ENCODE measurements around the gene TMEM95.

TMEM95 gene, protein sequence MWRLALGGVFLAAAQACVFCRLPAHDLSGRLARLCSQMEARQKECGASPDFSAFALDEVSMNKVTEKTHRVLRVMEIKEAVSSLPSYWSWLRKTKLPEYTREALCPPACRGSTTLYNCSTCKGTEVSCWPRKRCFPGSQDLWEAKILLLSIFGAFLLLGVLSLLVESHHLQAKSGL

DNA sequence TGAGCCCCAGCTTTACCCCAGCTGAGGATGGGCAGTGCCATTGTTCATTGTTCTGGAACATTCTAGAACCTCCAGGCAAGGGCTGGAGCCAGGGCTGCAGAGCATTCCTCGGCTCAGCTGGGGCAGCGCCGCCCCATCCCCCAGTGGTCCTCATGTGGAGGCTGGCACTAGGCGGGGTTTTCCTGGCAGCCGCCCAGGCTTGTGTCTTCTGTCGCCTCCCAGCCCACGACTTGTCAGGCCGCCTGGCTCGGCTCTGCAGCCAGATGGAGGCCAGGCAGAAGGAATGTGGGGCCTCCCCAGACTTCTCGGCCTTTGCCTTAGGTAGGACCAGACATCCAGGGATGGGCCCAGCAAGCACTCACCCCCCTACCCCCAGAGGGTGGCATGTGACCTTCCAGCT, at the start of gene TMEM95:
TMEM95 (plus strand) TSS at position 104 of the 400 bp plus-strand sequence; CDS start at position 153, 49 bp downstream.
- no peak for DNase-seq (ENCODE audit: low read depth in 2 of 2, low spot score in 1 of 2)

DNA sequence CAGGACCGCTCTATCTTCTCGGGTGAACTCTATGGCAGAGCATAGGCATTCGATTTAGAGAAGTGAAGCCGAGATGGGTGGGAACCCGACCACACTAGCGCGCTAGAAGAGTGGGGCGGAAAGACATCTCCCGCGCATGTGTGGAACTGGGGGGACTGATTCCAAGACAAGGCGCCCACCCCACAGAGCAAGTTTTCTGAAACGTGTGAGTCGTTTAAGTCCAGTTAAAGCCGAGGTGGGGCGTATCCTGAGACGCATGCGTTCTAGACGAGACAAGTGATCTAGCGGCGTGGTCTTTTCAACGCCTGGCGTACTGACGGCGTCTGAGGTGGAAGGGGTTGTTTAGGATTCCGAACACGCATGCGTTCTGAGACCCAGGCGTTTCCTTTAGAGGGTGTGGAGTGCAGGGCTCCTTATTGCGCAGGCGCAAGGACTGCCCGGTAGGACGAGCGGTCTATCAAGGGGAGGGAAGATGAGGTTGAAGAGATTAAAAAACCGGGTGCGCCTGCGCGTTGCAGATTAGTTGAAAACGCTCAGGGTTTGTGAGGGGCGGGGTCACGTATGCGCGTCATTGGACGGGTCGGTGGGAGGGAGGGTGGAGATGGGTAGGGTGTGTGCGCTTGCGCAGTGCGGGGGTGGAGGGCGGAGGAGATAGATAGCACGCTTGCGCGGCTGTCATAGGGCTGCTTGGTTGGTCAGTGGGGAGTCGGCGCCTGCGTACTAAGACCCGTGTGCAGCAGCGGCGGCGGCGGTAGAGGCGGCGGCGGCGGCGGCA, 47.9 kb upstream of the TMEM95 start, which contains the start of gene EIF5A:
EIF5A (plus strand) TSS at position 718 of the 775 bp plus-strand sequence. CDS start 2,008 bp downstream, outside the sequence.
- DNase-seq (ENCODE audit: low read depth in 2 of 2, low spot score in 1 of 2) = peak; percentile 100

DNA sequence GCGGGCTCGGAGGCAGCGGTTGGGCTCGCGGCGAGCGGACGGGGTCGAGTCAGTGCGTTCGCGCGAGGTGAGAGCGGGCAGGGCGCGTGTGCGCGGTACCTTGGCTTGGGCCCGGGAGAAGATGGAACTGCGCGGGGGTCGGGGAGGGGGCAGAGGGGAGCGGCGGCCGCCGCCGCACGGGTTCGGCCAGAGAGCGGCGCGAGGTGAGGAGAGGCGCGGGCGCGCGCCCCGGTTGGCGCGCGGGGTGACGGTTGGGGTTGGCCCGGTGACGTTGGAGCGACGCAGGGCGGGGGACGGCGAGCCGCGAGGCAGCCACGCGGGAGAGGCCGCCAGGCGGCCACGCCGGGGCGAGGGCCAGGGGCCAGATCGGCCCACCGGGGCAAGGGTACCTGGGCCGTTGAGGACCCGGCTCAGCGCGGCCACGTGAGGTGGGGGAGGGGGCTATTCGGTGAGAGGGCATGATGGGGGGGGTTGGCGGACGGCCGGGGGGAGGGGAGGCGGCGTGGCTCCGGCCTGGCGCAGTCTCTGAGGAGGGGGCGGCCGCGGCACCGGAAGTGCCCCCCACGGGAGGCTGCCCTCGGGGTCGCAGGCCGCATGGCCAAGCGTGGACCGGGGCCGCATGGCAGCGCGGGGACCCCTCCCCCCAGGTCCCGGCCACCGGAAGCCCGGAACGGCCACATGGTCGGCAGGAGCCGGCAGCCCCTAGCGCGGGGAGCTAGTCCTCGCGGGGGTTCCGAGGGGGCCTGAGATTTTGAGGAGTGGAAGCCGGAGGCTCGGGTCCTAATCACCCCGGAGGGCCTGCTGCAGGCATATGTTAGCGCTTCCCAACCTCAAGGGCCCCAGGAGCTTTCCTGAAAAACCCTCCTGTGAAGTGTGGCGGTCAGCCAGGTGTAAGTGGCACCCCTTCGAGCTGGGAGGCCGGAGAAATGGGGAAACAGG, 47.0 kb upstream of the TMEM95 start:
- peak in 1 of 2 donors; percentile 22 for DNase-seq (ENCODE audit: low read depth in 2 of 2, low spot score in 1 of 2)

DNA sequence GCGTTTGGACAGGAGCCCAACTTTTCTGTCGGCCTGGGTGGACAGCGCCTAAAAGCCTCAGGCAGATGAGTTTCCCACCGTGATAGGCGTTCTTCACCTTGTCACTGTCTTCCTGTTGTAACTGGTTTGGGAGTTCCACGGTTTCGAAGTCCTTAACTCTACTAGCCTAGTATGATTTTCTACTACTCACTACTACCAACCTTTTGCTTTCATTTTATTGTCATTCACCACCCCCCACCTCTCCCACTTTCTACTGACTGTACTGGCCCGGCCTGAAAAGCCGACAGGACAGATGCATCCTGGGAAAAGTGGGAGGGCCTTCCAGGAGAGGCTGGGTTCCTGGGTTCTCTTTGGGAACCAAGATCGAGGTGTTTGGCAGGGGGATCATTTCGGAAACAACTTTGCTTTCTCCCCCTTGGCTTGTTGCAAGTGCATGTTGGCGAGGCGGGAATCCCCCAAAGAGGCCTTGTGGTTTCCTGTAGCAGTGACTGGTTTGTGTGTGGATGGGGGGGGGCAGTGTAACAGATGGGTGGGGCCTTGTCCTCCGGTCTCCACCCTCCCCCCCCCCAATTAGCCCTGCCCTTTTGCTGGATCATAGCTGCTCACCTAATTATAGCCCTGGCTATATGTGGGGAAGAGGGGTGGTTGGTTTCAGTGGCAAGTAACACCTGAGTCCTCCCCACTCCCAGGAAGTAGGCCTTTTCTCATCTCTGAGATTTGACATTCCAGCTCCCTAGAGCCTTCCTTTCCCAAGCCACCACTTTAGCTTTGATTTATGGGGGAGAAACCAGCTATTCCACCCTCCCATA, 46.1 kb upstream of the TMEM95 start:
- peak; percentile 72 to 85 for DNase-seq (ENCODE audit: low read depth in 2 of 2, low spot score in 1 of 2)

DNA sequence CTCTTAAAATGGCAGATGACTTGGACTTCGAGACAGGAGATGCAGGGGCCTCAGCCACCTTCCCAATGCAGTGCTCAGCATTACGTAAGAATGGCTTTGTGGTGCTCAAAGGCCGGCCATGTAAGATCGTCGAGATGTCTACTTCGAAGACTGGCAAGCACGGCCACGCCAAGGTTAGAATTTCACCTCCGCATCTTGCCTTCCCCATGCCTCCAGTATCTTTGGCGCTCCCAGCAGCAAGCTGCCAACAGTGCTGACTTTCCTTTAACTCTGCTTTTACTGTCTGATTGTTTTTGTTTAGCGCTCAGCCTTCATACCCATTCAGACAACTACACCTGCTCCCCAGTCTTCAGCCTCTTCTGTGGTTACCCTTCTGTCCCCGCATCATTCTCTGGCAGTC, 45.3 kb upstream of the TMEM95 start:
- DNase-seq (ENCODE audit: low read depth in 2 of 2, low spot score in 1 of 2) = no peak

DNA sequence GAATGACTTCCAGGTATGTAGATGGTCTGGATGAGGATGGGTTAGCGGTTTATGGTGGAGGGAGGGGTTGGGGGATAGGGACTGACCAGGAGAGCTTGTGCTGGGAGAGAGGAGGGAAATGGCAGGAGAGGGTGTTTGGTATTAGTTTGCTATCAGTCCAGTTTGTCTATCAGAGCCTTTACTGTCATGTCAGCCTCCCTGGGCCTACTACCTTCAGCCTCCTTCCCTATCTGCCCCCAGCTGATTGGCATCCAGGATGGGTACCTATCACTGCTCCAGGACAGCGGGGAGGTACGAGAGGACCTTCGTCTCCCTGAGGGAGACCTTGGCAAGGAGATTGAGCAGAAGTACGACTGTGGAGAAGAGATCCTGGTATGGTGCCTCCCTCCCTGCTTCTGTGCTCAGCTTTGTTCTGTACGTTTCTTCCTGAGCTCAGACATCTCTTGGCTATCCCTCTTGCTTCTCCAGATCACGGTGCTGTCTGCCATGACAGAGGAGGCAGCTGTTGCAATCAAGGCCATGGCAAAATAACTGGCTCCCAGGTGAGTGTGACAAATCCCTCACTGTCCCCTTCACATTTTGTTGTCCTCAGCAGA, 43.7 kb upstream of the TMEM95 start:
- DNase-seq (ENCODE audit: low read depth in 2 of 2, low spot score in 1 of 2) = no peak

DNA sequence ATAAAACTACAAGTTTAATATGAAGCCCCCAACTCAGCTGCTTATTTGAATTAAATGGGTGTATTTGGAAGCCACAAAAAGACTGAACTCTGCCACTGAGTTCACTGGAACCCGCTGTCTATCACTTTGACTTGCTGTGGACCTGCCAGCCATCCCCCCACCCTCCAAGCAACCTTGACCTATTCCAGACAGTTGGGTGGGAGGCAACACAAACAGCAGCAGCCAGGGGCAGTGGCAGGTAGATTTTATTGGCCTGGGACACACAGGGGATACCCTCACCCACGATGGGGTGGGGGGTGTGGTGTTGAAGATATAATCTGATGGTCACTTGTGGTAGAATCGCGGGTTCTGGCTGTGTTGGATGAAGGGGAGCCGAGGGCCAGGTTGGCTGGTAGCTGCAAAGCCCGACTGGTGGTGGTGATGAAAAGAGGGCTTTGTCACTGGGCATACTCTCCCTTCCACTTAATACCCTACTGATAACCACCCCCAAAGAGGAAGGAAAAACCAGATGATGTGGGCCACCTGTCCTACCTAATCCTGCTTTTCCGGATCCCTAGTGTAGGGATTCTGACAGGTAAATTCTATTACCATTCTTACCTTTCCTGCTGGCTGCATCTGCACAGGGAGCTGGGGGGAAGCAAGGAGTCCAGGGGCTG, 42.4 kb upstream of the TMEM95 start:
- no peak for DNase-seq (ENCODE audit: low read depth in 2 of 2, low spot score in 1 of 2)

DNA sequence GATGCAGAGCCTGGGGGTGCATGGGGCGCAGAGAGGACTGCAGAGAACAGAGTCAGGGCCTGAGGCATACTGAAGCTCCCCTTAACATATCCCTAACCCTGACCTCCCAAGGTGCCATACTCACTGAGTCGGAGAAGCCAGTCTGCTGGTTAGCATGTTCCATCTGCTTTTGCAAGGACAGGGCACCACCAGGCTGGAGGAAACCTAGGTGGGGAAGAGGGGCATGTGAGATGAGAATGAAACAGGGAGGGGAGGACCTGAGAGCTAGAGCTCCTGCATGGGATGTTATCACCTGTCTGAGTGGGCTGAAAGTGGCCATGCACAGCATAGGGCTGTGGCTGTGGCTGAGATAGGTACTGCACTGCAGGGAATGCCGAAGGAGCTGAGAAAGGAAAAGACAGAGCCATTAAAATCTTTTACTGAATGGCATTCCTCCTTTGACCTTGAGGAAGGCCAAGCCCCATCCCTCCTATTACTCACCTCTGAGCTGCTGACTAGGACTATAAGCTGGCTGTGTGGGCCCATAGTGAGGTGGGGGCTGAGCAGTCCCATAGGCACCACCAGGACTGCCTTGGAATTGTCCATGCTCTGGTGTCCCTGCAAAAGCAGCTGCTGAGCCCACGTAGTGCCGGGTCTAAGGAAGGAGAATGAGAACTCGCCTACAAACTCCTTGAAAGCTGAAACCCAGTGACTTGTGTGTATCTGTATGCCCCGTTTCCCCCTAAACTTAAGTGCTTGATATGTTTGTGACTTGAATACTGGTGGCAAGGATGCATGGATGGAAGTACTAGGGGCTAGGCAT, 41.7 kb upstream of the TMEM95 start:
- no peak for DNase-seq (ENCODE audit: low read depth in 2 of 2, low spot score in 1 of 2)

DNA sequence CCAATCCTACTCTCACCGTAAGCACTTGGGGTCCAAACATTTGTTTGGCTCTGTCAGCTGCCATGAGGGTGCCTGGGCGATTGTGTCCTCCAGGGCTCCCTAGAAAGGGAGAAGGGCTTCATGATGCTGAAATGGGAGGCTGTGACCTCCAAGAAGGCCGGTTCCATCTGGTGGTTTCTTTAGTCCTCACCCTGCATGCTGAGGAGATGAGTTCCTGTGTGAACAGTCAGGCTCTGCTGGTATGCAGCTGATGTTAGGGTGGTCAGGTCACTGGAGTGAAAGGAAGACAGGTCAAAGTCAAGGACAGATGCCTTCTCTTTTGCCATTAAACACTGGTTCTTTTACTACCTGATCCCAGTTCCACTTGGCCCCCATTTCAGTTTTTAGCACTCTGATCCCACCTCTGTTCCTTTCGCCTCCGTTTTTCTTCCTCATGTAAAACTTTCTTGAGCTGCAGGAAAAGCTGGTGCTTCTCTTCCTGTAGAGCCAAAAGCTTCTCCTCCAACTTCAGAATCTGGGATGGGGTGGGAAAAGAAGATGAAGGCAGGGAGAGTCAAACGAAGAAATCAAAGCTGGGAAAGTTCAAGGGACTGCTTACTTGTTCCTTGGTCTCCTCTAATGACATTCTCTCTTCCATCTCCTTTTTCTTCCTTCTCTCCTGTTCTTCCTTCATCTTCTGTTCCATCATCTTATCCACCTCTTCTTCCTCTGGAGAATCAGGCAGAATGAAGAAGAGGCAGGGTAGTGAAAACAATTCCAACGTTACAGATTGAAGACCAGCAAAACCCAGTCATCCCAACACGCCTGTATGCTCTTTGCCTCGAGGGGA, 40.9 kb upstream of the TMEM95 start:
- DNase-seq (ENCODE audit: low read depth in 2 of 2, low spot score in 1 of 2) = no peak

DNA sequence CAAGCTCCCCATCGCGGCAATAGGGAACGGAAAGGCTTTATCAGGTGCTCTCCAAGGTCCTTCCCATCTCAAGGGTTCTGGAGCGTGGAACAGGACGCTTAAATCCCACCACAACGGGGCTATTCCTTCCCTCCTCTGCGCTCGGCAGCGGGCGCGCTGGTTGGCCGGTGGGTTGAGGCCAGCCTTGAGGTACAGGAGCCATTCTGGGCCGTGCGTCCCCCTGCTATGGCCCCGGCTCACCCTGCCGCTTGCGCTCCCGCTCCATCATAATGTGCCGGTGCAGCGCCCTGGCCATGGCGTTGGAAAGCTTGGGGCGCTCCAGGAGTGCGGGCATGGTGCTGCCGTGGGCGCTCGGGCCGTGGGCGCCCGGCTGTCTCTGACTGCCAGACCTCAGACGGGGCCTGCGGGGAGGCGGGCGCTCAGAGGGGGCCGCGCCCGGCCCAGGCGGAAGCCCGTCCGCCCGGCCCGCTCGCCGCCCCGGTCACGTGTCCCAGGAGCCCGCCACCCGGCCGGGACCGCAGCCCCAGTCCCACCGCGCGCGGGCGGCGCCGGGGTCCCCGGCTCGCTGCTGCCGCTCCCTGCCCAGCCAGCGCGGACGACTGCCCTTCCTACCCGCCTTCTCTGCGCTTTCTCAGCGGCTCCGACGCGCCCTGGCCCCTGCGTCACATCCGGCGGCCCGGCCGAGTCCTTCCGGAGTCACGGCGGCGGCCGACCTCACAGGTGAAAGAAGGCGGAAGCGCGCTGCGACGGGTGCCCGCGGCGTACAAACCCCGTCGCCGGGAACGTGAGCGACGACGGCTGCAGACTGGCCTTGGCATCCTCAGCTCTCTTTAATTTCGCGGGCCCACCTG, 40.0 kb upstream of the TMEM95 start, which contains the start of gene GPS2:
GPS2 (minus strand) TSS at position 642 of the 851 bp plus-strand sequence; CDS start at position 334, 308 bp downstream.
- peak; percentile 81 to 88 for DNase-seq (ENCODE audit: low read depth in 2 of 2, low spot score in 1 of 2)

DNA sequence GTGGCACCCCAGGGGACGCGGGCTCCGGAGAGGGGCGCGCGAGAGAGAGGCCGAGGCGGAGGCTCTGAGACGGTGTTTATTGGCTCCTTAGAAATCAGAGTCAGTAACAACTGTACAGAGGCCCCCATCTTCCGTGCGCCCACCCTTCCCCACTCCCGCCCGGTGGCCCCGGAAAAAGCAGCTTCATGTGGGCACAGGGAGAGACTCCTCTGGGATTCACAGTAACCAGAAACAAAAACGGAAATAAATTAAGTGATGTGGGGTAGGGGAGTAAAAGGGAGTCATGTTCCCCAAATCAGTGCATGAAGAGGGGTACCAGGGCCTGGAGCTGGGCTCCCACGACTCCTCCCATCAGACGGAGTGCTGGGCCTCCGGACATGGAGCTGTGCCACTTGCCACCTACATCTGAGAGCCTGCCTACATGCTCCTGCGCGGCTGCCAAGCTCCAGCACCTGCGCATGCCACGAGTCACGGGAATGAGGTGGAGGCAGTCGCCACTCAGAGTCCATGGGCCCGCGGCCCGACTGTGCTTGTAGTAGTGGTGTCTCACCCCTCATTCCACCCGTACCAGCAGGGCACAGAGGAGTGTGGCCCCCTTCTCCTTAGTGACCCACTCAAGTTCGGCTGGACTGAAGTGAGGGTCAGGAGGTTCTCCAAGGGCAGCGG, 39.3 kb upstream of the TMEM95 start:
- no peak for DNase-seq (ENCODE audit: low read depth in 2 of 2, low spot score in 1 of 2)

DNA sequence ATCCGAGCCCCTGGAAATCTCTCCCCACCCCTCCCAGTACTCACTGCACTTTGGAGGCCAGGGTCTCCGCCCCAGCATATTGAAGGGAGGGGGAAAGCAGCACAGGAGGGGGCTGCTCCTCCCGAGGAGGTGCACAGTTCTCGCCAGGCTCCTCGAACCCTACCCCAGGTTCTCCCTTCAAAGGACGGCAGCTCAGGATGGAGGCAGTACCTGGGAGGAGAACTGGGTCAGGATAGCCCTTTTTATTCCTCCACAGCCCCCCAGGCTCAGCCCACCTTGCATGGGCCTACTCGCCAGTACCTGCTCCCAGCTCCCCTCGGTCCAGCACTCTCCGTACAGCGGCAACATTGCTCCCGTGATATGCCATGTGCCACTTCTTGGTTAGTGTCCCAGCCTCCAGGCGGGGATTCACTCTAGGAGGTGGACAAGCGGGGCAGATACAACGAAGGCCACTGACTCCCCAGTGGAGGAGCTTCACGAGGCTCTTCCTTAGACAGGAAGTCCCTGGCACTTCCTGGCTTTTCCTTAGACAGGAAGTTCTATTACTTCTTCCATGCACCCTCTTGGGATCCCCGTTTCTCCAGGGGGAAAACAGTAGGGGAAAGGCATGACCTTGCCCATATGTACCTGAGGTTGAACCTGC, 37.7 kb upstream of the TMEM95 start:
- DNase-seq (ENCODE audit: low read depth in 2 of 2, low spot score in 1 of 2) = no peak

DNA sequence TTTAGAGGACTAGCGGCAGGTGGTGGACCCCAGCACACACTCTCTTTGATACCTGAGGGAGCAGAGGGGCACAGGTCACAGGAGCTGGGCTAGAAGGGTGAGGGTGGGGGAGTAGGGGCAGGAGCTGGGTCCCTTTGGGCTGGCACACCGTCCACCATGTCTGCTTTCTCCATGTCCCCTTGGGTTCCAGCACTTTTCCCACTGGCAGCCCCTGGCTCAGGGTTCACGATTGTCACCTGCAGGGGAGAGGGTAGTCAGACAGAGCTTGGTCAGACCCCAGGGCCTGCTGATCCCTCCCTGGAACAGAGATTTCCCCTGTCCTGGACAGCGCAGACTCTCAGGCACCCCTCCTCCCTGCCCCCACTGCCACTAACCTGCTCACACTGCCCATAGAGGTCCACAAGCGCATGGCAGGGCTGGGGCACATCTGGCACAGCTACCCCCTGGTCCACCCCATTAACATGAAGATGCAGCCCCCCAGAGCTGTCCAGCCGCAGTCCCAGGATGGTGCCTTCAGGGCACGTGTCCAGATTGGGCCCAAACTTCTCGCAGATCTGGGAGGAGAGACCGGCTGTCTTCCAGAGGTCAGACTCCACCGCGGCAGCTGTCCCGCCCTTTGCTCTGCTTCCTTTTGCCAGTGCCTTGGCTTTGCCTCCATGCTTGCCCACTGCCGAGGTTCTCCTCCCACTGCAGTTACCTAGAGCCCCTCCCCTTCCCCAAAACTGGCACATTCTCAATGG, 36.7 kb upstream of the TMEM95 start:
- DNase-seq (ENCODE audit: low read depth in 2 of 2, low spot score in 1 of 2) = no peak

DNA sequence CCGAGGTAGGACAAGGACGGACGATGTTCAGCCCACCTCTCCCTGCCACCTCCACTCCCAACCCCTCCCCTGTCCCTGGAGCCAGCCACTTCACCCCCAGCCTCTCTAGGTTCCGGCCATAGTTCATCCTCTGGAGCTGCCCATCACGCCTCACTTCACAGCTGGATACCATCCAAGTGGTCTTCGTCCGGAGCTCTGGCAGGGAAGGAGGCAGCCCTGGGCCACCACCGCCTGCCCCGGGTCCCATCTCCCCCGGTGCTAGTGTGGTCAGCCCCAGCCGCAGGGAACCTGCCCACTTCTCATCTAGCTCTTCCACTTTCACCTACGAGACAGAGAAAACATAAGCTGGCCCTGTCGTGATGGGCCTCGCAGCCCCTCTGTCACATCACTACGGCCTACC, 33.5 kb upstream of the TMEM95 start:
- DNase-seq (ENCODE audit: low read depth in 2 of 2, low spot score in 1 of 2) = no peak

DNA sequence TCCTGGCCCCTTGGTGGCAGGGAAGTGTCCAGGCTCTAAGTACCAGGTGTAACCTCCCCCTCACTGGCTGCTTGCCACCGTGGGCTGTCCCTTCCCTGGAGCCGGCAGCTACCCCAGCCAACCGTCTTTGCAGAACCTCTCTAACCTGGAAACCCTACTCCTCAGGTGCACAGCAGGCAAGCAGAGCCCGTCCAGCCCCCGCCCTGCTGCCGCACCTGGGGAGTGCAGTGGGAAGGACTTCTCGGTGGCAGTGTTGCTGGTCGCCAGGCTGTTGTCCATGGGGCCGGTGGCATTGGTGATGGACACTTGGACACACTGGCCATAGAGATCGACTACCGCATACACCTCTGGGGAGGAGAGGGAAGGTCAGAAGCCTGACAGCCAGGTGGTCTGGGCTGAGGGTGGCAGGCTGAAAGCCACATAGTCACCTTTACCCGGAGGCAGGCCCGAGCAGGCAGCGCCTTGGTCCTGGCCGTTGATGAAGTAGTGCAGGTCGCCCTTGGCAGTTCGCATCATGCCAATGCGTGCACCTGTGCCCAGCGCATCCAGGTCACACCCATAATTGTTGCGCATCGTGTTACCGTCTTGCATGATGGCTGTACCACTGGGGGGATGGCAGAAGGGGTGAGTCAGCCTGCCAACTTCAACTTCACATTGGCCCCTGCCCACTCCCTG, 32.3 kb upstream of the TMEM95 start:
- no peak for DNase-seq (ENCODE audit: low read depth in 2 of 2, low spot score in 1 of 2)
